Sigmoid colon (tissue), 7 donors: ENCODE data around the gene DUSP21. TPM values are rescaled to one million over a fixed set of nuclear protein-coding genes. Genes with fewer than 3 reads are reported as not detected.

Experiments
- DNase-seq: peaks from one replicate; pipeline ENCODE4 v3.0.0-alpha.2; 2019
- H3K27ac ChIP-seq, 4 donors: fragments of 200-600 bp; sonication (generic); one replicate each; pipeline ENCODE4 v1.5.1; 2016 to 2019; ENCODE audit warnings: mild to moderate bottlenecking in 1 of 4
- H3K27me3 ChIP-seq, 3 donors: fragments of 200-600 bp; sonication (generic); one replicate each; pipeline ENCODE4 v1.5.1; 2019; ENCODE audit warnings: mild to moderate bottlenecking in 1 of 3
- H3K36me3 ChIP-seq, 4 donors: fragments of 200-600 bp; sonication (generic); one replicate each; pipeline ENCODE4 v1.5.1; 2016 to 2019
- H3K4me1 ChIP-seq, 4 donors: fragments of 200-600 bp; sonication (generic); one replicate each; pipeline ENCODE4 v1.5.1; 2017 to 2019
- H3K4me3 ChIP-seq, 4 donors: fragments of 200-600 bp; sonication (generic); one replicate each; pipeline ENCODE4 v1.5.1; 2017 to 2019; ENCODE audit warnings: mild to moderate bottlenecking in 2 of 4, moderate library complexity in 1 of 4
- H3K9me3 ChIP-seq, 4 donors: fragments of 200-600 bp in 3 of 4; sonication (generic) in 3 of 4; one replicate each; pipeline versions ENCODE4 v1.5.1 to v1.6.1; 2013 to 2019
- EP300 ChIP-seq, 4 donors: sonication (generic); formaldehyde crosslinking; IDR thresholded peaks; one replicate each; pipeline ENCODE4 v1.6.1; 2017; ENCODE audit warnings: antibody characterized with exemption in 4 of 4
- POLR2A ChIP-seq, 2 donors: fragments of 450-650 bp; IDR thresholded peaks; one replicate each; pipeline ENCODE4 v1.6.1; 2016; ENCODE audit warnings: antibody characterized with exemption in 2 of 2, mild to moderate bottlenecking in 2 of 2, moderate library complexity in 2 of 2
- POLR2AphosphoS5 ChIP-seq, 4 donors: sonication (generic); formaldehyde crosslinking; IDR thresholded peaks; one replicate each; pipeline ENCODE4 v1.6.1; 2017; ENCODE audit warnings: antibody characterized with exemption in 4 of 4
- WGBS, 2 donors: extraction: QIAGEN DNeasy Blood & Tissue Kit; methylation state at CpG; one replicate each; pipeline ENCODE4 v1.1.7; 2013; 5-methylcytosine and 5-hydroxymethylcytosine counted together
- intact Hi-C: fragments of 100-400 bp; cut with DNase I; formaldehyde crosslinking; loops from one replicate; pipeline ENCODE4 v1.15.1; 2023
- polyA plus RNA-seq, 3 donors: library from polyadenylated mRNA; stranded (reverse); fragments of 200-250 nt; gene quantifications; one replicate each; pipeline ENCODE4 v1.2.3, GENCODE V29; 2013
- total RNA-seq, 4 donors: library from RNA; depleted of rRNA; stranded (reverse); fragments of >200 nt; gene quantifications; one replicate each; pipeline ENCODE4 v1.1.0, GENCODE V29; 2016
- TF ChIP-seq, protein P1 (sequence below), 4 experiments: fragments of 450-650 bp in 3 of 4; fragments of 200-600 bp in 1 of 4; IDR thresholded peaks; one replicate each; pipeline ENCODE4 v1.5.1; 2016 to 2019; ENCODE audit warnings: antibody characterized with exemption in 4 of 4, mild to moderate bottlenecking in 3 of 4, moderate library complexity in 2 of 4
- donor health status: healthy with polysubstance abuse.
- donor health status: Bipolar disorder and iron deficiency.
- donor health status: healthy.

DUSP21 gene
- total RNA-seq (not detected), polyA plus RNA-seq (not detected)

DNA sequence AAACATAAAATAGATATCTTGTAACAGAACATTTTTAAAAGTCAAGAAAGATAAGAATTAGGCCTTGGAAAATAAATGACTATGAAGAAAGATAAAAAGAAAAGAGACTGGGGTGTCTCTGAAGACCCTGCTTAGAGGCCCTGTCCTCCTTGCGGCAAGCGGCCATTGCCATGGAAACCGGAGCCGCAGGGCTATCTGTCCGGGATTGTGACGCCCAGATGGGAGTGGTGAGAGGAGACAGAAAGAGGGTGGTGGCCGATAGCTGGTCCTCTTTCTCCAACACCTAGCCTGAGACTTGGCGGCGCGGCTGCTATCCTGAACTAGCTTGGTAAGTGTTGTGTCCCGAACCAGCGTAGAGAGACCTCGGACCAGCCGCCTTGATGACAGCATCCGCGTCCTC, at the start of gene DUSP21:
DUSP21 (plus strand) TSS at position 269 of the 400 bp plus-strand sequence; CDS start at position 381, 112 bp downstream.
- H3K4me1 ChIP-seq, result no peaks in the 10 kb centered on the region
- H3K36me3 ChIP-seq, result no peaks in the 10 kb centered on the region
- H3K27me3 ChIP-seq, result no peaks in the 10 kb centered on the region
- H3K9me3 ChIP-seq, result no peaks in the 10 kb centered on the region
- no peak within 1 kb of the TSS for H3K27ac ChIP-seq
- DNase-seq, result no peak
- WGBS, 2 donors, result 97% methylated on average over 16 of the region's 16 CpGs
- no peak for TF ChIP-seq POLR2A (IDR thresholded peaks at IDR 0.05)
- TF ChIP-seq POLR2AphosphoS5 (IDR thresholded peaks at IDR 0.05), result no peak
- TF ChIP-seq EP300 (IDR thresholded peaks at IDR 0.05), result no peak
- TF ChIP-seq, protein P1, sequence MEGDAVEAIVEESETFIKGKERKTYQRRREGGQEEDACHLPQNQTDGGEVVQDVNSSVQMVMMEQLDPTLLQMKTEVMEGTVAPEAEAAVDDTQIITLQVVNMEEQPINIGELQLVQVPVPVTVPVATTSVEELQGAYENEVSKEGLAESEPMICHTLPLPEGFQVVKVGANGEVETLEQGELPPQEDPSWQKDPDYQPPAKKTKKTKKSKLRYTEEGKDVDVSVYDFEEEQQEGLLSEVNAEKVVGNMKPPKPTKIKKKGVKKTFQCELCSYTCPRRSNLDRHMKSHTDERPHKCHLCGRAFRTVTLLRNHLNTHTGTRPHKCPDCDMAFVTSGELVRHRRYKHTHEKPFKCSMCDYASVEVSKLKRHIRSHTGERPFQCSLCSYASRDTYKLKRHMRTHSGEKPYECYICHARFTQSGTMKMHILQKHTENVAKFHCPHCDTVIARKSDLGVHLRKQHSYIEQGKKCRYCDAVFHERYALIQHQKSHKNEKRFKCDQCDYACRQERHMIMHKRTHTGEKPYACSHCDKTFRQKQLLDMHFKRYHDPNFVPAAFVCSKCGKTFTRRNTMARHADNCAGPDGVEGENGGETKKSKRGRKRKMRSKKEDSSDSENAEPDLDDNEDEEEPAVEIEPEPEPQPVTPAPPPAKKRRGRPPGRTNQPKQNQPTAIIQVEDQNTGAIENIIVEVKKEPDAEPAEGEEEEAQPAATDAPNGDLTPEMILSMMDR (IDR thresholded peaks at IDR 0.05), result no peak
- intact Hi-C loops, result no loop called here
- no peak within 1 kb of the TSS for H3K4me3 ChIP-seq

- Histone ChIP-seq H3K4me1 (no peaks in the 10 kb centered on the region), H3K36me3 (no peaks in the 10 kb centered on the region), H3K9me3 (no peaks in the 10 kb centered on the region), H3K4me3 (no peak overlapping the region), H3K27ac (no peak overlapping the region), H3K27me3 (no peaks in the 10 kb centered on the region)
- 59 to 67% methylated on average over 3 of the region's 3 CpGs for WGBS, 2 donors
- intact Hi-C loops, result no loop called here
- no peak for DNase-seq
- TF ChIP-seq, protein P1 (IDR thresholded peaks at IDR 0.05), result no peak
- no peak for TF ChIP-seq POLR2AphosphoS5 (IDR thresholded peaks at IDR 0.05)
- no peak for TF ChIP-seq EP300 (IDR thresholded peaks at IDR 0.05)
- no peak for TF ChIP-seq POLR2A (IDR thresholded peaks at IDR 0.05)
These were observed 47.8 kb upstream of the DUSP21 start for GRCh38 chrX:44795945-44796450.

DNA sequence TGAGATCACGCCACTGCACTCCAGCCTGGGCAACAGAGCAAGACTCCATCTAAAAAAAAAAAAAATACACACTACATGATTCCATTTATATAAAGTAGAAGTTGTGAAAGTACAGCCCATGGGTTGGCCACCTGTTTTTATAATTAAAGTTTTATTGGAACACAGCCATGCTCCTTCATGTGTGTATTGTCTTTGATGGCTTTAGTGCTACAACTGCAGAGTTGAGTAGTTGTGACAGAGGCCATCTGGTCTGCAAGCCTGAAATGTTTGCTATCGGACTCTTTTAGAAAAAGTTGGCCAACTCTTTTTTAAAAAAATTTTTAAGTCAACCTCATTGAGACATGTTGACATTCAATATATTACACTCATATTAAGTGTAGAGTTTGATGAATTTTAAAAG, 41.2 kb upstream of the DUSP21 start:
- Histone ChIP-seq H3K27me3 (no peaks in the 10 kb centered on the region), H3K4me3 (no peak overlapping the region), H3K9me3 (no peaks in the 10 kb centered on the region), H3K4me1 (no peaks in the 10 kb centered on the region), H3K36me3 (no peaks in the 10 kb centered on the region), H3K27ac (no peak overlapping the region)
- WGBS, 2 donors, result 87 to 91% methylated on average over 2 of the region's 2 CpGs
- DNase-seq, result no peak
- TF ChIP-seq, protein P1 (IDR thresholded peaks at IDR 0.05), result no peak
- intact Hi-C loops, result no loop called here

DNA sequence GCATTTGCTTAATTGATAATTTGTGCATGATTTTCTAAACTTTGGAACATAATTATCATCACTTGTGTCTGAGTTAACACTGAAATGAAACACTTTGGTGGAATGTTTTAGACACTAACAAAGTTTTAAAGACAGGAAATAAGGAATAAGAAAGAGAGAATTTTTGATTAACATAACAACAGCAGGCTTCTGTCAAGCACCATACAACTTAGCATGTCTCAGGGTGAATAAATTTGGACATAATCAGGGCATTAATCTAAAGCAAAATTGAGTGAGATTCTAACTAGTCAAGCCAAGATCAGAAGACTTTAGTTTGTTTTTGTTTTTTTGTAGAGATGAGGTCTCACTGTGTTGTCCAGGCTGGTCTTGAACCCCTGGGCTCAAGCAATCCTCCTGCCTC, 28.1 kb upstream of the DUSP21 start:
- no peaks in the 10 kb centered on the region for H3K4me1 ChIP-seq
- H3K27me3 ChIP-seq, result no peaks in the 10 kb centered on the region
- H3K36me3 ChIP-seq, result no peaks in the 10 kb centered on the region
- intact Hi-C loops, result no loop called here
- TF ChIP-seq POLR2A (IDR thresholded peaks at IDR 0.05) (no peak), POLR2AphosphoS5 (IDR thresholded peaks at IDR 0.05) (no peak), EP300 (IDR thresholded peaks at IDR 0.05) (no peak)
- TF ChIP-seq, protein P1 (IDR thresholded peaks at IDR 0.05), result no peak
- no peak for DNase-seq
- H3K9me3 ChIP-seq, result no peaks in the 10 kb centered on the region
- H3K27ac ChIP-seq, result no peak overlapping the region
- no peak overlapping the region for H3K4me3 ChIP-seq

- Histone ChIP-seq H3K4me3 (no peak overlapping the region), H3K9me3 (no peaks in the 10 kb centered on the region), H3K36me3 (no peaks in the 10 kb centered on the region), H3K27ac (no peak overlapping the region), H3K4me1 (no peaks in the 10 kb centered on the region), H3K27me3 (no peaks in the 10 kb centered on the region)
- DNase-seq, result no peak
- intact Hi-C loops, result no loop called here
- 40 to 82% methylated on average over 2 of the region's 2 CpGs for WGBS, 2 donors
- TF ChIP-seq POLR2A (IDR thresholded peaks at IDR 0.05), result no peak
- TF ChIP-seq POLR2AphosphoS5 (IDR thresholded peaks at IDR 0.05), result no peak
- TF ChIP-seq, protein P1 (IDR thresholded peaks at IDR 0.05), result no peak
- TF ChIP-seq EP300 (IDR thresholded peaks at IDR 0.05), result no peak
These were observed 27.5 kb upstream of the DUSP21 start for GRCh38 chrX:44816367-44816766.
